Astrocyte of the hippocampus (primary cell): ENCODE data around the gene SYNJ2.

ENCODE experiments used
- DNase-seq: peaks from one replicate; pipeline ENCODE4 v3.0.0; 2011; ENCODE audit warnings: low read depth, low spot score

The SYNJ2 gene

DNA sequence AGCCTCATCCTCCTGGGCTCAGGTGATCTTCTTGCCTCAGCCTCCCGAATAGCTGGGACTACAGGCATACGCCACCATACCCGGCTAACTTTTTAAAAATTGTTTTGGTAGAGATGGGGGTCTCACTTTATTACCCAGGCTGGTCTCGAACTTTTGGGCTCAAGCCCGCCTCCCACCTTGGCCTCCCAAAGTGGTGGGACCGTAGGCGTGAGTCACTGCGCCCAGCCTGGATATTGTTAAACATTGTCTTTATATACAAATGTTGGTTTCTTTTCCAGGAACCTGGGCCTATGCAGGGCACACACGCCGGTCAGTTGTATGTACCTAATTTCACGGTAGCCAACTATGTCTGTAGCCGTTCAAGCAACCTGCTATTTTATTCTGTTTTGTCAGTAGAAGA lies 60.1 kb downstream of the SYNJ2 start:
- DNase-seq: no peak

DNA sequence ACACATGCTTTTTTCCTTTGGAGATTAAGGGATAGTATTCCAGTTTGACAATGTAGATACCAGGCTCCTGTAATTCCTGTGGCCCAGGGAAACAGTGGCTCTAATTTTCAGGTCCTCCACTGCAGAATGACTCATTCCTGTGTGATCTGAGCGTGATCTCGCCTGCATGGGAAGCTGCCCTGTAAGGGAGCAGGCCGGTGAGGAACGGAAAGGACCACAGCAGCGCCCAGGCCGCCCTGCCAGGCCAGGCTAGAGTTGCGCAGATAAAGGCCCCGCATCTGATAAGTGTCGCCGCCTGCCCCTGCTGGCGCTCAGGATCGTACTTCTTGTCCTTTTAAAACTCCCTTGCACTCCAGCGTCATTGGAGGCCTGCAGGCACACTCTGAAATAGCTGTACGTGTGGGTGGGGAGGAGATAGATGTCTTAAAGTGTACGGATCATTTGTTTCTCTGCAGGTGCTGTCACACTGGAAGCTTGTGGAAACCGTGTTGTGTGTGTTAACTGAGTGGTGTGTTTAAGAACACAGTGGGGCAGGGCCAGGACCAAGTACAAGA lies 60.7 kb downstream of the SYNJ2 start:
- DNase-seq: peak; percentile 93

DNA sequence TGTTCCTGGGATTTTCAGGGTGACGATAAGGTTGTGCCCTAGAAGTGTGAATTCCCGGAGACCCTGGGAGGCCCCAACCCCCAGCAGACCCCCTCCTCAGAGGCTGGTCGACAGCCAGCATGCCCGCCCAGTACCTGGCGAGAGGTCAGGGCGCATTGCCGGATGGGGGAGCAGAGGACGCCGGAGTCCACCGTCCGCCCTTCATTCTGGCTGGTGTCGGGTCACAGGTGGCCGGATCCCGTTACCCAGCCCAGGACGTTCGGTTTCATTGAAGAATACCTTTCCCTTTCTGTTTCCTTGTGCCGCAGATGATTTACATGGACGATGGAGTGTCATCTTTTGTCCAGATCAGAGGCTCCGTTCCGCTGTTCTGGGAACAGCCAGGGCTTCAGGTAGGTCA lies 61.3 kb downstream of the SYNJ2 start:
- no peak for DNase-seq

DNA sequence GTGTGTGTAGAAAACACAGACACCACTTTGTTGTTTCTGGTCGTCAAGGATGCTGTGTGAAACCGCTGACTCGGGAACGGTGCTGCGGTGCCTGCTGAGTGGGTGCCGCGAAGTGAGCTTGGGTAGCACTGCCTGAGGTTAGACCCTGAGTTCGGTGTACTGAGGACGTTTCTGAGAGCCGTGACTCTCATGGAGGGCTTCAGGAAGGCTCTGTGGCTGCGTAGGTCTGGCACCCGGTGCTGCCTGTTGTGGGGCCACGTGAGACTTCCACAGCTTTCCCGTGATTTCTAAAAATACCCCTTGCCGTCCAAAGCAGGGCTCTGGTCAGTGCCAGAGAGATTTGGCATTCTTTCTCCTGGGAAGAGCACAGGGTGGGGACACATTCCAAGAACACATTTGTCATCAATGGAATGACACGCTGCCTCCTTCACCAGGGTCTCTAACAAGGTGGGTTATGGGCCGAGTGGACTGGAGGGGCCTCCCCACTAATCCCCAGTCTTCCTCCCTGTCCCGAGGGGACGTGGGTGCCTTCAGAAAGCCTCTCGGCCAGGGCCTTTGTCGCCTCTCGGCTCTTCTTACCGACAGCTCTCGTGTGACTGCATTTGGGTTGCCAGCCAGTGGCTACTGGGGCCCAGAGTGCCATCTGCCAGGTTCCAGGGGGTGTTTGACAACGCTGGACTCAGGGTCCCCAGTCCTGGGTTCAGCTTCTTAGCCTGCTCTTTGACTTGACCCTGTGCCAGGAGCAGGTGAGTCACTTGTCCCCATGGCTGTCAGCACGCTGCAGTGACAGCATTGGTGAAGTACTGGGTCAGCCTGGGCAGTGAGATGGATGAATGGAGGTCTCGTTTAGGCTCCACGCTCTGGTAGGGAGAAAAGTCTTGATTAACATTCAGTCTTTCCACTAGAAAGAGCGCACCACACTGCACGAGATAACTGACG lies 62.2 kb downstream of the SYNJ2 start:
- peak; percentile 54 for DNase-seq

DNA sequence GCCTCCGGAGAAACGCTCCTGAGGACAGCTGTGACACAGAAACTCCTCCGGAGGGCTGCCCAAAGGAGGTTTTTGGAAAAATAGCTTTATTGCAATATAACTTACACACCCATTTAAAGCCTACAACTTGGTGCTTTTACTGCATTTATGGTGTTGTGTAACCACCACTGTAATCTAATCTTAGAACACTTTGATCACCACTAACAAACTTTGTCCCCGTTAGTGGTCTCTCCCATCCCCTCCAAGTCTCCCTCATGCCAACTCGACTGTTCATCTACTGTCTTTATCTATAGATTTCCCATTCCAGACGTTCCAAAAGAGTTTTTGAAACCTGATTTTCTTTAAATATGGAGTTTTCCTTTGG lies 62.8 kb downstream of the SYNJ2 start:
- DNase-seq: no peak

DNA sequence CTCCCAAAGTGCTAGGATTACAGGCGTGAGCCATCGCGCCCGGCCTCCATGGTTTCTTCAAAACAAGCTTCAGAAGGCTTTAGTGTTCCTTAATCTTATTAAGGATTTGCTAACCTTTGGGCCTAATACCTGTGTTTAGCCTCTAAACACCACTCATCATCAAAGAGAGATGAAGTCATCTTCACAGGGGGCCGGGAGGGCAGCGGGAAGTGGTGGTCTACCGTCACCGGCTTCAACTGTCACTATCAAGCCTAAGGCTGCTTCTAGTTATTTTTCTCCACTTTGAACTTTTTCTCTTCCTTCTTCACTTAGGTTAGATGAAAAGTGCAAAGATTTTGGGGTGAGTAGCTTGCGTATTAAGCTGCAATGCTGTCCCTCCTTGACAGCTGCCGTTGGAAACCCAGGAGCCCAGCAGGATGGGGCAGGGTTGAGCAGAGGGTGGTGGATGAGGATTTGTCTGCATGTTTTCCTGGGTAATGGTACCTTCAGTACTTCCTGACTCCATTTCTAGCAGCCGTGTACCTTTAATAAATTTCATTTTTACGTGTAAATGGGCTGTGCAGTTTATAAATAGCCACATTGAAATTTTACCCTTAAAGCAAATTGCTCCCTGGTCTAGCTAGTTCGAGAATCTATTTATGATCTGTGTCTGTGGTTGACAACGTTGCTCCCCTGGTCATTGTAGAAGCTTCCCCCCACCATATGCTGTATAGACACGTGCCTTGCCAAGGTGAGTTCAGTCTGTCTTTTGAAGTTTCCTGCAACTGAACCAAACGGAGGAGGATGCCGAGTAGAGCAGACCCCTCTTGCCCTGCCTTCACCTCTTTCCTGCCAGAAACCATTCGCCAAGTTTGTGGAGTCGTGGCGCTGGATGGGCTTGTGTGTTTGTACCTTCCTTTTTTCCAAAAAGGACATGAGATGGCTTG lies 64.8 kb downstream of the SYNJ2 start:
- no peak for DNase-seq

DNA sequence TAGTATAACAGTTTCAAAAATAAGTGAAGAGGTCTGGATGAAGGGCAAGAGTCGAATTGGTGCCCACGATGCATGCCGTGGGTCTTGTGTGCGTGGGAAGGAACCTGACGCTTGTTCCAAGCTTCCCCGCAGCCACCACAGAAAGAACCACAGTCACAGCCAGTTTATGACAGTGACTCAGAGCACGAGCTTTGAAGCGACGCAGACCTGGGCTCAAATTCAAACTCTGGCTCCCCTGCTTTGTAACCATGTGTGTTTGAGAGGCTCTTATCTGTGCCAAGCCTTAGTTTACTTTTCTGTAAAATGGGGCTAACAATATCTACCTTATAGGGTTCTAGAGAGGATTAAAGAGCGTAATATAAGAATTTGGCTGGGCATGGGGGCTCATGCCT lies 65.5 kb downstream of the SYNJ2 start:
- peak; percentile 62 for DNase-seq

DNA sequence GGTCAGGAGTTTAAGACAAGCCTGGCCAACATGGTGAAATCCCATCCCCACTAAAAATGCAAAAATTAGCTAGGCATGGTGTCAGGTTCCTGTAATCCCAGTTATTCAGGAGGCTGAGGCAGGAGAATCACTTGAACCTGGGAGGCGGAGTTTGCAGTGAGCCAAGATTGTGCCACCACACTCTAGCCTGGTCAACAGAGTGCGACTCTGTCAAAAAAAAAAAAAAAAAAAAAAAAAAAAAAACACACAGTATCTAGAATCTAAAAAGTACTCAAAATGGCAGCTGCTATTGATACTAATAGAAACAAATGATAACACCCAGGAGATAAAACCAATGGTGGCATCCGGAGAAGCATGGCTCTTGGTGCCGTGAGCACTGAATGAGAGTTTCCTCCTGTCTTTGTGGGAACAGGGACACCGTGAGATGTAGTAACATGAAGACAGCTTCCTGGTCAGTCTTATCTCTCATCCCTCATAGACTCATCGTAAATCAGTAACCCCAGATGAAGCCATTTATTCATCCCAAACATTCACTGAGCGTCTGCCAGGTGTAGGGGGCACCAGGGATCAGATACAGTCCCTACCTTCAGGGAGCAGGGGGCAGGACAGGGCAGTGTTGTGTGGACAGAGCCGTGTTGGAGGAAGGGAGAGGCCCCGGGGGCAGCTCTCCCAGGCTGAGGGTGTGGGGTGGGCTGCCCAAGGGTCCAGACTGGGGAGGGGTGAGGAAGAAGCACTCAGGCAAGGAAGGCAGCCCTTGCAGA lies 66.1 kb downstream of the SYNJ2 start:
- no peak for DNase-seq

DNA sequence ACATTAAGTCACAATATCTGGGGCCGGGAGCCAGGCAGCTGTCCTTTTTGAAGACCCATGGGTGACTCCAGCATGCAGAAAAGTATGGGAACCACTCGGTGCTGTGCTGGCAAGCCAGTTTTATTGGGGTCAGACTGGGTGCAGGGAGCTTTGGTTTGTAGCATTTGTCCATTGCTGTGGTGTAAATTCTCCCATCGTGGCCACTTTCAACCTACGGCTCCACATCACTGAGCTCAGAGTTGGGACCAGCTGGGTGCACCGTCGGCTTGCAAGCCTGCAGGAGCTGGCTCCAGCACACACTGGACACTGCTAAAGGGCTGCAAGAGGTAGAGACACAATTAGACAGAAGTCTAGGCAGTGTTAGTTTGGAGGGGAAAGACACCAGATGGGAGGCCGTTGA lies 66.9 kb downstream of the SYNJ2 start:
- no peak for DNase-seq

DNA sequence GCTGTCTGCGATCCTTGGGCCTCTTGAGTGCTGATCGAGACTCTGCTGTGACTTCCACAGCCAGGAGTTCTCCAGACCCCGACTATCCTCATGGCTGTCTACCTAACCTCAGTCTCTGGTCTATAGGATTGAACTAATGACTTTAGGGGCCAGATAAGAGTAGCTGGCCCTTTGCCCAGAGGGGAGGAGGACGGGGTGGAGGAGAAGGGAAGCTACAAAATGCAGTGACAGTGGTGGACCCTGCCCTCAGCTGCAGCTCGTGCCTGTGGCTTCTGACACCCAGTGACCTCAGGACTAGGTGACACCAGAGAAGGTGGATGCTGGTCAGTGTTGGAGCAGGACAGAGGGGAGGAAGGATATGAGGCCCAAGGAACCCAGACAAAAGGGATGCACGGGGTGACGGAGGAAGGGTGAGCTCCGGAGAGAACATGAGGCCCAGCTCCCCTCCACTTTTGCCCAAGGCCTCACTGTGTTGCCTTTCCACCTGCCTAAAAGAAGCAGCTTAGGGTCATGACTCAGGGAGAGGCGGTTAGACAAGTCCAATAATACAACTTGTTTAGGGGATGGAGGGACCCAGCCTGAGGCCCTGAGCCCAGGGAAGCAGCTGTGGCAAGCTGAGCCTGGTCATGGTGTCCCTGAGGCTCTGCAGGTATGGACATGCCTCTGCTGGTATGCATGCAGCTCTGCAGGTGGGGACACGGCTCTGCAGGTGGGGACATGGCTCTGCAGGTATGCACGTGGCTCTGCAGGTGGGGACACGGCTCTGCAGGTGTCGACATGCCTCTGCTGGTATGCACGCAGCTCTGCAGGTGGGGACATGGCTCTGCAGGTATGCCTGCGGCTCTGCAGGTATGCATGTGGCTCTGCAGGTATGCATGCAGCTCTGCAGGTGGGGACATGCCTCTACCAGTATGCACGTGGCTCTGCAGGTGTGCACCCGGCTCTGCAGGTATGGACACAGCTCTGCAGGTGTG lies 67.7 kb downstream of the SYNJ2 start:
- no peak for DNase-seq

DNA sequence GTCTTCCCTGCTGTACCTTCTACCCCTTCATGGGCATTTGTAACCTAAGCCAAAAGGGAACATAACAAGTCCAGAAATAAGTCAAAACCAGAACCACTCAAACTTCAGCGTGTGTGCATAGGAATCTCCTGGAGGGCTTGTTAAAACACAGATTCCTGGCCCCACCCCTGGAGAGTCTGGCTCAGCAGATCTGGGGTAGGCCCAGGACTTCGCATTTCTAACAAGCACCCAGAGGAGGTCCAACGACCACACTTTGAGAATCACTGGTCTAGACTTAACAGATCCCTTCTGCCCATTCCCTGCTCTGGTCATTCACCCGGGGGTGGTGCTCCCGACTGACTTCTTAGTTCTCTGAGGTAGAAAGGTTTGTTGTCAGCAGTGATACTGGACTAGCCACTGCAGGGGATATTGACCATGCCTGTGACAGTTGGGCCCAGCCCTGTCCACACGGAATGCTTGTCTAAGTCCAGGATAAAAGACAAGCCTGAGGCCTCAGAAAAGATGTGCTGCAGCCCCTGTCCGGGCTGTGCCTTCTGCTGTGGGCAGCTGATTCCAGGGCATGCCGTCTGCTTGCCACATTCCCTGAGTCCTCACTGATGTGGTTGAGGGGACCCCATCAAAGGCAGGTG lies 68.6 kb downstream of the SYNJ2 start:
- no peak for DNase-seq

DNA sequence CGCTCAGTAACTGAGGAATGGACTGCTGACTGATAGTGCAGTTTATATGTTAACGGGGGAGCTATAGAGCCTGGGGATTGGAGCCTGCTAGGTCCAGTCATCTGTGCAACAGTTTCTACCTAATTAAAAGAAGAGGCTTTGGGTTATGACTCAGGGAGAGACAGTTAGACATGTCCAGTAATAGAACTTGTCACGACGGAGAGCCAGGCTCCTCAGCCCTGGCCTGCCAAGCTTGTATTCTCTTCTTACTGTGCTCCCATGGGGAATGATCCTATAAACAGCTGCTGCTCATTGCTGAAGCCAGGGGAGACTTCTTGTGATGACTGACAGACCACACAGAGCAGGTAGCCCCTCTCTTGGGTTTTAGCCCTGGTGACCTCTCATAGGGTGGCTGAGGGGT lies 69.3 kb downstream of the SYNJ2 start:
- no peak for DNase-seq

DNA sequence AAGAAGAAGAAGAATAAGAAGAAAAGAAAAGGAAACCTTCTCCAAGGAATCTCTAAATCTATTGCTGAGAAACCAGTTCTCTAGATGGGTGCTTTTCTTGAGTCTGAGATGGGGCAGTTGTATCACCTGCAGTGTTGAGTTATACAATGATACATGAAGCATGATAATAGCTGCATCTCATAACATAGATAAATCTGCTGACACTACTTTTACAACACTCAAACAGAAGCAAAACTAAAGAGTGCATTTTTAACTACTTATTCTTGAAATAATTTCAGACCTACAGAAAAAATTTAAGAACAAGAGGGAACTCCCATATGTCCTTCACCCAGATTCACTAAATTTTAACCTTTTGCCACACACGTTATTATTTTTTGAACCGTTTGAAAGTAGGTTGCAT lies 70.3 kb downstream of the SYNJ2 start:
- no peak for DNase-seq

DNA sequence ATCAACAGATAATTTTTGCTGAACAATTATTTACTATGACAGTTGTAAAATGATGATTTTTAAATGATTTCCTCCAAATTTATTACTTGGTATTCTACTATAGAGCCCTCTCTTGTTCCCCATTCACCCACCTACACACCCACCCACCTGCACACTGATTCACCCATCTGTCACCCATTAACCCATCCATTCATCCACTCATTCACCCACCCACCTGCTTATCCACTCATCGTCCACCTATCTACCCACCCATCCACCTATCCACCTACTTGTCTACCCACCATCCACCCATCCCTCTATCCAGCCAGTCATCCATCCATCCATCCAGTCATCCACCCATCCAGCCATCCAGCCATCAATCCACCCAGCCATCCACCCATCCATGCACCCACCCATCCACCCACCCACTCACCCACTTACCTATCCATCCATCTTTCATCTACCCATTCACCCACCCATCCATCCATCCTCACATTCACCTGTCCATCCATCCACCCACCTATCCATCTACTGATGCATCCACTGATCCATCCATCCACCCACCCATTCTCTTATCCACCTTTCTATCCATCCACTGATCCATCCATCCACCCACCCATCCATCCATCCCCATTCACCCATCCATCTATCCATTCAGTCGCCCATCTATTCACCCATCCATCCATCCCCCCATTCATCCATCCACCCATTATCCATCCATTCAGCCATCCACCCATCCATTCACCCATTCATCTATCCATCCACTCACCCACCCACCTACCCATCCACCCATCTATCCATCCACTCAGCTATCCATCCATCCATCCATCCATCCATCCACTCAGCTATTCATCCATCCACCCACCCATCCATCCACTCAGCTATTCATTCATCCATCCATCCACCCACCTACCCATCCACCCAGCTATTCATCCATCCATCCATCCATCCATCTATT lies 72.0 kb downstream of the SYNJ2 start:
- DNase-seq: no peak

DNA sequence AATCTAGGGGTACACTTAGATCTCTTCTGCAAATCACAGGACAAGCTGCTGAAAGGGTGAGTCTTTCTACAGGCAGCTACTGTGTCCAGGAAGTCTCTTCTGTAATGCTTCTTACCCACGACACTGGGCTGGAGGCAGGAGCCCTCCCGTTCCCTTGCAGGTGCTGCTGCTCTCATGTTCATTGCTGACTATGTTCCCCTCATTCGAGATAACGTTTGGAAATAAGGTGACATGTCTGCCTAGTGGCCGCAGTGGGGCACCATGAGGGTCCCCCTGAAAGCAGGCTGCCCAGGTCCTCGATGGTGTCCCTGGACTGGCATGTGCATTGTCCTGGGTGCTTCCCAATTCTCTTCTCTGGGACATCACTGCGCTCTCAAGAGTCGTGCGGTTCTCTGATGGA lies 74.7 kb downstream of the SYNJ2 start:
- no peak for DNase-seq

DNA sequence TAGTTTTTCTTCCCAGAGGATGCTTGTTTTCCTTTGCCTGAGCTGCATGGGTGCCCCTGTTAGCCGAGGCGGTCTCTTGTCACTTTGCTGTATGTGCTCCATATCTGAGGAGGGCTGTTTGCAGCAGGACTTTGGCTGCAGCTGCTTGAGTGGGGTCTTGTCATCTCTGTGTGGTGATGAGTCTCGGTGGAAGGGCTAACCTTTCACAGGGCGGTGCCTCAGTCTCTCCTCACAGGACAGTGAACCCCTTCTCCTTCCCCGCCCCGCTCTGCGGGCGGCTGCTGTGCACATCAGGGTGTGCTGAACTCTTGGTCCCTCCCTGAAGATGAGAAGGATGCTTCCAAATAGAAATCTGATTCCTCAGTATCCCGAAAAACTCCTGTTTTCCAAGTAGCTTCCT lies 75.1 kb downstream of the SYNJ2 start:
- no peak for DNase-seq

DNA sequence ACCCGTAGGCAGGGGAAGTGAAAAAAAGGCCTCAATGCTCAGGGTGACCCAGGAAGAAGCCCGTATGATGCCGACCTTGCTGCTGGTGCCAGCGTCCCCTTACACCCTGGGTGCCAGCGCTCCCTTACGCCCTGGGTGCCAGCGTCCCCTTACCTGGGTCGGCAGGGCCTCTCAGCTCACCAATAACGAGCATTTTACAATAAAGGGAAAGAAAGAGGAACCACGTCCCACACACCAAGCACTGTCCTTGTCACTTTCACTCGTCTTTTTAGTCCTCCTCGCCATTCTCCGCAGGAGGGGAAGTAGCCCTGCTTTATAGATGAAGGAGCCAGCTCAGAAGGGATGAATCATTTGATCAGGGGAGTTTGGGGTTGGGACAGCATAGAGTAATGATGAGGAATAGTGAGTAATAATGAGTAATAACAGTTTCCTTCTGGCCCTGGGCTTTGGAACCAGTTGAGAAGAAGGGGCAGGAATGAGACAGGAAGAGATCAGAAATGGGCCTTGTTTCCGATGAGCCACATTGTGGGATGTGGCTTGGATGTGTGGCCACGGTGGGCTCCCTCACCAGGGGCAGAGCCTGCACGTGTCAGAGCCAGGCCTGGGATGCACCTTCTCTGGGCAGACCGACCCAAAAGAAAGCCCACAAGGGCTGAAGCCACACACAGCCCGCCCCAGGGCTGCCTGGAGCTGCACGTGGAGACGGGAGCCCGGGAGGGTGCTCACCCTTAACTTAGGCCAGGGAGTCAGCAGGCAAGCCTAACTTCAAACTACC lies 75.7 kb downstream of the SYNJ2 start:
- peak; percentile 87 for DNase-seq

DNA sequence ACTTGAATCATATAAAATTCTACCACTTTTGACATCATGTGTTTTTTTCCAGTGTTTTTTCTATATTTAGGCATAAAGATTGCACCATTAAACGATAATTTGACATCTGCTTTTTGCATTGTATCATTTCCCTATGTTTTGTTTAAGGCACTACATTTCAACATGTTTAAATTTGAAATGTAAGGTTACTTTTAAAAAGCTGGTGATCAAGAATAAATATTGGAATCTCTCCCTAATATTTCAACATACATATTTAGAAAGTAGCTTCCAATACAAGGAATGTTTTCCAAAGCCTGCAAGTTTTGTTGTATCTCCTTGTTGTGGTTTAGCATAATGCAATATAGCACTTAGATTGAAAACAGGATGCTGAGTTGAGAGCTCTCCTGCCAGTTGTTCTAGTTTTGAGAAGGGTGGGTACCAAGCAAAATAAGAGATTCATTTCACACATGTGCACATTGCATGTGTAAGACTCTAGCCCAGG lies 76.5 kb downstream of the SYNJ2 start:
- no peak for DNase-seq
